ENCODE data around the gene SLC17A7. TPM values are rescaled to one million over a fixed set of nuclear protein-coding genes. Genes with fewer than 3 reads are reported as not detected.

SLC17A7 gene
- total and polyA plus RNA-seq, 9 of the 15 experiments (the other 6 are each of a cell fraction or from before 2014, with no cell fraction given) = 1.1 to 15.7 (median 2.4) TPM

GRCh38 chr19:49488863-49489537 is 47.7 kb upstream of the SLC17A7 start (continued):
- TF ChIP-seq ZHX1 (conservative IDR thresholded peaks at IDR 0.05; ENCODE audit: low read length) (no peak), MXI1 (IDR thresholded peaks at IDR 0.05; ENCODE audit: low read depth, low read length) (no peak), RB1 (IDR thresholded peaks at IDR 0.05; ENCODE audit: low read depth) (no peak), FOXM1 (IDR thresholded peaks at IDR 0.05; ENCODE audit: low read depth) (no peak), FOXM1 (CRISPR knock-in tag; IDR thresholded peaks at IDR 0.05; ENCODE audit: low read depth) (0 out of 2 replicates have a peak, but pooled peaks have one; percentile 7), MYNN (IDR thresholded peaks at IDR 0.05) (no peak), MYNN (CRISPR knock-in tag; IDR thresholded peaks at IDR 0.05) (no peak), ZNF263 (CRISPR knock-in tag; IDR thresholded peaks at IDR 0.05; ENCODE audit: borderline replicate concordance) (no peak), PCBP1 (IDR thresholded peaks at IDR 0.05; ENCODE audit: low read depth, low read length, poor library complexity, severe bottlenecking) (no peak), ZNF76 (CRISPR knock-in tag; IDR thresholded peaks at IDR 0.05; ENCODE audit: borderline replicate concordance) (no peak), POLR2G (IDR thresholded peaks at IDR 0.05; ENCODE audit: low read depth, low read length) (peak; percentile 40; the same call in 1 of the 2 replicates), U2AF2 (optimal IDR thresholded peaks at IDR 0.05; ENCODE audit: low read depth, low read length) (no peak), MAFK (IDR thresholded peaks at IDR 0.05; ENCODE audit: low read length) (peak; percentile 81), TRIM28 (IDR thresholded peaks at IDR 0.05) (no peak; the same call in 1 of the 2 replicates), RBM39 (optimal IDR thresholded peaks at IDR 0.05; ENCODE audit: low read depth, low read length) (no peak), ZNF282 (CRISPR knock-in tag; IDR thresholded peaks at IDR 0.05) (no peak), PTBP1 (IDR thresholded peaks at IDR 0.05; ENCODE audit: low read depth, low read length) (no peak), TCFL5 (CRISPR knock-in tag; conservative IDR thresholded peaks at IDR 0.05) (no peak), TCF7L2 (IDR thresholded peaks at IDR 0.05; ENCODE audit: low read depth, low read length) (no peak), PHF8 (IDR thresholded peaks at IDR 0.05; ENCODE audit: borderline replicate concordance, low read length) (no peak)
- TF ChIP-seq, protein P1, sequence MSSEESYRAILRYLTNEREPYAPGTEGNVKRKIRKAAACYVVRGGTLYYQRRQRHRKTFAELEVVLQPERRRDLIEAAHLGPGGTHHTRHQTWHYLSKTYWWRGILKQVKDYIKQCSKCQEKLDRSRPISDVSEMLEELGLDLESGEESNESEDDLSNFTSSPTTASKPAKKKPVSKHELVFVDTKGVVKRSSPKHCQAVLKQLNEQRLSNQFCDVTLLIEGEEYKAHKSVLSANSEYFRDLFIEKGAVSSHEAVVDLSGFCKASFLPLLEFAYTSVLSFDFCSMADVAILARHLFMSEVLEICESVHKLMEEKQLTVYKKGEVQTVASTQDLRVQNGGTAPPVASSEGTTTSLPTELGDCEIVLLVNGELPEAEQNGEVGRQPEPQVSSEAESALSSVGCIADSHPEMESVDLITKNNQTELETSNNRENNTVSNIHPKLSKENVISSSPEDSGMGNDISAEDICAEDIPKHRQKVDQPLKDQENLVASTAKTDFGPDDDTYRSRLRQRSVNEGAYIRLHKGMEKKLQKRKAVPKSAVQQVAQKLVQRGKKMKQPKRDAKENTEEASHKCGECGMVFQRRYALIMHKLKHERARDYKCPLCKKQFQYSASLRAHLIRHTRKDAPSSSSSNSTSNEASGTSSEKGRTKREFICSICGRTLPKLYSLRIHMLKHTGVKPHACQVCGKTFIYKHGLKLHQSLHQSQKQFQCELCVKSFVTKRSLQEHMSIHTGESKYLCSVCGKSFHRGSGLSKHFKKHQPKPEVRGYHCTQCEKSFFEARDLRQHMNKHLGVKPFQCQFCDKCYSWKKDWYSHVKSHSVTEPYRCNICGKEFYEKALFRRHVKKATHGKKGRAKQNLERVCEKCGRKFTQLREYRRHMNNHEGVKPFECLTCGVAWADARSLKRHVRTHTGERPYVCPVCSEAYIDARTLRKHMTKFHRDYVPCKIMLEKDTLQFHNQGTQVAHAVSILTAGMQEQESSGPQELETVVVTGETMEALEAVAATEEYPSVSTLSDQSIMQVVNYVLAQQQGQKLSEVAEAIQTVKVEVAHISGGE (CRISPR knock-in tag; IDR thresholded peaks at IDR 0.05) = no peak
